Activated CD8-positive, alpha-beta T cell treated with anti-CD3 and anti-CD28 coated beads for 36 hours (primary cell): Measurements from ENCODE around the gene MGST2. TPM values are rescaled to one million over a fixed set of nuclear protein-coding genes. Genes with fewer than 3 reads are reported as not detected.
A peak's percentile ranks its signal among the peaks of the same experiment; 100 is the strongest.

Experiments used
- ATAC-seq: fragments of 200-7000 bp; cut with Tn5 transposase; one replicate; pipeline ENCODE4 v1.10.0; 2021; ENCODE audit warnings: mild to moderate bottlenecking, moderate library complexity
- CTCF ChIA-PET: fragments of 350-600 bp; sonication (Branson Sonifier 250); formaldehyde crosslinking; loops from one replicate; lab custom pipeline; 2021; ENCODE audit warnings: antibody characterized with exemption; lab: Charles Lee
- POLR2A ChIA-PET: fragments of 350-600 bp; sonication (Branson Sonifier 250); formaldehyde crosslinking; loops from one replicate; lab custom pipeline; 2021; ENCODE audit warnings: antibody characterized with exemption; lab: Charles Lee
- DNase-seq: peaks from one replicate; pipeline ENCODE4 v3.0.0-alpha.2; 2020
- H3K27ac Mint-ChIP-seq: one replicate; pipeline ENCODE4 v1.8.0; 2021; ENCODE audit warnings: mild to moderate bottlenecking, mixed read lengths
- H3K27me3 Mint-ChIP-seq: one replicate; pipeline ENCODE4 v1.8.0; 2021; ENCODE audit warnings: mixed read lengths
- H3K36me3 Mint-ChIP-seq: one replicate; pipeline ENCODE4 v1.8.0; 2021; ENCODE audit warnings: low read depth, mixed read lengths
- H3K4me1 Mint-ChIP-seq: one replicate; pipeline ENCODE4 v1.8.0; 2021; ENCODE audit warnings: low read depth, mixed read lengths
- H3K4me3 Mint-ChIP-seq: one replicate; pipeline ENCODE4 v1.8.0; 2021; ENCODE audit warnings: mild to moderate bottlenecking, moderate library complexity, mixed read lengths
- H3K9me3 Mint-ChIP-seq: one replicate; pipeline ENCODE4 v1.8.0; 2021; ENCODE audit warnings: mixed read lengths
- intact Hi-C: fragments of 100-400 bp; cut with micrococcal nuclease; formaldehyde crosslinking; loops from one replicate; pipeline ENCODE4 v1.10.0; 2022
- total RNA-seq, 2 experiments: library from RNA; stranded (reverse); gene quantifications; one replicate each; pipeline ENCODE4 v1.2.3, GENCODE V29; 2021
- TF ChIP-seq, protein P1 (sequence below): fragments of 200-600 bp; IDR thresholded peaks from one replicate; pipeline ENCODE4 v1.8.0; 2022; ENCODE audit warnings: antibody characterized with exemption, mild to moderate bottlenecking

The MGST2 gene
- total RNA-seq, 2 experiments from 2014 or later: 11.7 to 12.4 TPM

GRCh38 chr4:139656614-139657486 is 8.8 kb upstream of the MGST2 start:
- peaks cover 18% of the 10 kb centered on the region for H3K4me1 Mint-ChIP-seq
- CTCF ChIA-PET: interaction anchor here (0.7 to 3.1 kb wide), 37 partner anchors 8 to 717 kb away, joined by 3 to 25 read pairs (median 4); partner anchors contain the start of genes MGST2, SCOC and SETD7
- POLR2A ChIA-PET: interaction anchor here (0.7 to 1.7 kb wide), 4 partner anchors 9 to 598 kb away, joined by 3 to 7 read pairs (median 4); partner anchors contain the start of genes MGST2 and SETD7
- peak; percentile 53 for DNase-seq
- no peaks in the 10 kb centered on the region for H3K9me3 Mint-ChIP-seq
- peak overlapping the region; percentile 63 for H3K4me3 Mint-ChIP-seq
- intact Hi-C loops: loop anchor here (10.0 kb wide), 1 partner anchor 598 kb away; no protein-coding TSS in a partner anchor
- no peaks in the 10 kb centered on the region for H3K27me3 Mint-ChIP-seq
- TF ChIP-seq, protein P1, sequence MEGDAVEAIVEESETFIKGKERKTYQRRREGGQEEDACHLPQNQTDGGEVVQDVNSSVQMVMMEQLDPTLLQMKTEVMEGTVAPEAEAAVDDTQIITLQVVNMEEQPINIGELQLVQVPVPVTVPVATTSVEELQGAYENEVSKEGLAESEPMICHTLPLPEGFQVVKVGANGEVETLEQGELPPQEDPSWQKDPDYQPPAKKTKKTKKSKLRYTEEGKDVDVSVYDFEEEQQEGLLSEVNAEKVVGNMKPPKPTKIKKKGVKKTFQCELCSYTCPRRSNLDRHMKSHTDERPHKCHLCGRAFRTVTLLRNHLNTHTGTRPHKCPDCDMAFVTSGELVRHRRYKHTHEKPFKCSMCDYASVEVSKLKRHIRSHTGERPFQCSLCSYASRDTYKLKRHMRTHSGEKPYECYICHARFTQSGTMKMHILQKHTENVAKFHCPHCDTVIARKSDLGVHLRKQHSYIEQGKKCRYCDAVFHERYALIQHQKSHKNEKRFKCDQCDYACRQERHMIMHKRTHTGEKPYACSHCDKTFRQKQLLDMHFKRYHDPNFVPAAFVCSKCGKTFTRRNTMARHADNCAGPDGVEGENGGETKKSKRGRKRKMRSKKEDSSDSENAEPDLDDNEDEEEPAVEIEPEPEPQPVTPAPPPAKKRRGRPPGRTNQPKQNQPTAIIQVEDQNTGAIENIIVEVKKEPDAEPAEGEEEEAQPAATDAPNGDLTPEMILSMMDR: peak; percentile 82
- peak overlapping the region; percentile 92 for H3K27ac Mint-ChIP-seq
- no peaks in the 10 kb centered on the region for H3K36me3 Mint-ChIP-seq
- ATAC-seq: peak; percentile 53

- intact Hi-C loops: loop anchor here (10.0 kb wide), 1 partner anchor 597 kb away; no protein-coding TSS in a partner anchor
- TF ChIP-seq, protein P1: no peak
- DNase-seq (peak; percentile 43), ATAC-seq (peak; percentile 17)
- Mint-ChIP-seq H3K27me3 (no peaks in the 10 kb centered on the region), H3K9me3 (no peaks in the 10 kb centered on the region), H3K4me1 (peaks cover 18% of the 10 kb centered on the region), H3K4me3 (peak overlapping the region; percentile 63), H3K27ac (peak overlapping the region; percentile 87), H3K36me3 (no peaks in the 10 kb centered on the region)
- CTCF ChIA-PET: interaction anchor here (0.7 to 3.1 kb wide), 19 partner anchors 8 to 715 kb away, joined by 3 to 25 read pairs (median 4); partner anchors contain the start of genes MGST2, SCOC and SETD7
- POLR2A ChIA-PET: interaction anchor here (1.0 to 1.7 kb wide), 3 partner anchors 8 to 597 kb away, joined by 3 to 7 read pairs (median 5); partner anchors contain the start of gene MGST2
Observed at GRCh38 chr4:139658185-139658584, 7.4 kb upstream of the MGST2 start.

- POLR2A ChIA-PET: interaction anchor here (1.0 kb wide), 1 partner anchor 101 kb away, joined by 5 read pairs; no protein-coding TSS in a partner anchor
- DNase-seq: no peak
- intact Hi-C loops: loop anchor here (10.0 kb wide), 1 partner anchor 596 kb away; no protein-coding TSS in a partner anchor
Observed at GRCh38 chr4:139658586-139659382, 6.8 kb upstream of the MGST2 start.

GRCh38 chr4:139659735-139660424 is 5.7 kb upstream of the MGST2 start:
- no peak overlapping the region for H3K27ac Mint-ChIP-seq
- TF ChIP-seq, protein P1: no peak
- CTCF ChIA-PET: interaction anchor here (1.7 kb wide), 1 partner anchor 8 kb away, joined by 12 read pairs; no protein-coding TSS in a partner anchor

More at GRCh38 chr4:139658586-139659382, 6.8 kb upstream of the MGST2 start:
- Mint-ChIP-seq H3K4me3 (peak overlapping the region; percentile 63), H3K4me1 (peaks cover 18% of the 10 kb centered on the region), H3K9me3 (no peaks in the 10 kb centered on the region), H3K27ac (peak overlapping the region; percentile 87), H3K27me3 (no peaks in the 10 kb centered on the region), H3K36me3 (no peaks in the 10 kb centered on the region)
- CTCF ChIA-PET: interaction anchor here (1.3 to 3.1 kb wide), 6 partner anchors 13 to 56 kb away, joined by 3 to 25 read pairs (median 8); no protein-coding TSS in a partner anchor
- TF ChIP-seq, protein P1: no peak
- ATAC-seq: no peak

More at GRCh38 chr4:139659735-139660424, 5.7 kb upstream of the MGST2 start:
- H3K4me1 Mint-ChIP-seq: peaks cover 18% of the 10 kb centered on the region
- H3K9me3 Mint-ChIP-seq: no peaks in the 10 kb centered on the region
- POLR2A ChIA-PET: no interaction called here
- no peaks in the 10 kb centered on the region for H3K36me3 Mint-ChIP-seq
- H3K27me3 Mint-ChIP-seq: no peaks in the 10 kb centered on the region
- ATAC-seq (no peak), DNase-seq (no peak)
- intact Hi-C loops: loop anchor here (10.0 kb wide), 1 partner anchor 595 kb away; no protein-coding TSS in a partner anchor
- H3K4me3 Mint-ChIP-seq: no peak overlapping the region
